ENCODE measurements around the gene DUSP7. TPM values are rescaled to one million over a fixed set of nuclear protein-coding genes. Genes with fewer than 3 reads are reported as not detected.
A peak's percentile ranks its signal among the peaks of the same experiment; 100 is the strongest.

DUSP7 gene
- total RNA-seq, 1 experiment from 2014 or later: 18.8 TPM

GRCh38 chr3:52055537-52056351, 627 bp downstream of the DUSP7 start (continued):
- TF ChIP-seq FOXP4 (CRISPR knock-in tag; IDR thresholded peaks at IDR 0.05) (peak; percentile 95), ZNF138 (CRISPR knock-in tag; conservative IDR thresholded peaks at IDR 0.05) (peak; percentile 85; the same call in 1 of the 2 replicates), ERG (CRISPR knock-in tag; IDR thresholded peaks at IDR 0.05) (no peak), PRDM15 (CRISPR knock-in tag; IDR thresholded peaks at IDR 0.05) (0 out of 2 replicates have a peak, but pooled peaks have one; percentile 7), MAX (CRISPR knock-in tag; IDR thresholded peaks at IDR 0.05) (peak; percentile 88), ZNF317 (CRISPR knock-in tag; IDR thresholded peaks at IDR 0.05; ENCODE audit: borderline replicate concordance, low read depth) (0 out of 2 replicates have a peak, but pooled peaks have one; percentile 22), E2F4 (CRISPR knock-in tag; IDR thresholded peaks at IDR 0.05; ENCODE audit: borderline replicate concordance, low read depth) (peak; percentile 56), RORB (CRISPR knock-in tag; IDR thresholded peaks at IDR 0.05) (no peak), JAZF1 (CRISPR knock-in tag; IDR thresholded peaks at IDR 0.05) (no peak), ZNF512 (CRISPR knock-in tag; IDR thresholded peaks at IDR 0.05; ENCODE audit: borderline replicate concordance) (no peak), ZNF671 (CRISPR knock-in tag; IDR thresholded peaks at IDR 0.05) (no peak), NR3C1 (CRISPR knock-in tag; conservative IDR thresholded peaks at IDR 0.05; ENCODE audit: low read depth) (0 out of 2 replicates have a peak, but pooled peaks have one; percentile 74), ATF3 (CRISPR knock-in tag; conservative IDR thresholded peaks at IDR 0.05) (0 out of 2 replicates have a peak, but pooled peaks have one; percentile 58), SMAD4 (CRISPR knock-in tag; IDR thresholded peaks at IDR 0.05) (no peak), ZNF219 (CRISPR knock-in tag; IDR thresholded peaks at IDR 0.05; ENCODE audit: borderline replicate concordance) (peak; percentile 38; the same call in 1 of the 2 replicates), ETV6 (CRISPR knock-in tag; IDR thresholded peaks at IDR 0.05) (peak; percentile 81; the same call in 1 of the 2 replicates), ATF6 (CRISPR knock-in tag; IDR thresholded peaks at IDR 0.05) (no peak), OVOL2 (CRISPR knock-in tag; IDR thresholded peaks at IDR 0.05; ENCODE audit: borderline replicate concordance) (no peak), AFF4 (CRISPR knock-in tag; IDR thresholded peaks at IDR 0.05; ENCODE audit: borderline replicate concordance) (no peak)

Data from WTC11 (cell line).